HEK293 (cell line): ENCODE data around the gene CDC42SE2.
A peak's percentile ranks its signal among the peaks of the same experiment; 100 is the strongest.
"Not testable (repeated sequence)": the region's sequence is repeated elsewhere in the genome, so short reads cannot be mapped to it uniquely, and the experiment has no call there.

ENCODE experiments used
- CTCF ChIA-PET: fragments of 350-600 bp; formaldehyde crosslinking; extraction: SDS; loops from one replicate; lab custom pipeline; 2021; ENCODE audit warnings: antibody characterized with exemption; lab: Yijun Ruan, JAX
- POLR2A ChIA-PET: fragments of 300-600 bp; formaldehyde crosslinking; extraction: SDS; loops from one replicate; lab custom pipeline; 2020; ENCODE audit warnings: antibody characterized with exemption, inconsistent platforms; lab: Yijun Ruan, JAX
- H3K27ac ChIP-seq: fragments of 200-500 bp; sonication (Bioruptor generic); 2 replicates; pipeline ENCODE4 v1.5.1; 2014; ENCODE audit warnings: low read depth, low read length, control low read depth, inconsistent platforms; ENCODE audit errors: extremely low read depth
- H3K36me3 ChIP-seq, 2 experiments: fragments of 200-500 bp in 1 of 2; sonication (Bioruptor generic) in 1 of 2; 1 replicate in 1 of 2; 2 replicates in 1 of 2; pipeline ENCODE4 v1.5.1; 2014 to 2017; ENCODE audit warnings: inconsistent platforms in 2 of 2, low read length in 2 of 2; ENCODE audit not compliant: control insufficient read depth in 2 of 2, insufficient read depth in 1 of 2
- H3K4me1 ChIP-seq: fragments of 200-500 bp; sonication (Bioruptor generic); 2 replicates; pipeline ENCODE4 v1.5.1; 2014; ENCODE audit warnings: mild to moderate bottlenecking, low read length, inconsistent platforms; ENCODE audit not compliant: control insufficient read depth, insufficient read depth
- H3K4me3 ChIP-seq: 2 replicates; pipeline ENCODE4 v1.5.1; 2011; ENCODE audit warnings: low read depth, mild to moderate bottlenecking, control low read depth, low read length, moderate library complexity
- H3K9me3 ChIP-seq: fragments of 200-500 bp; sonication (Bioruptor generic); 2 replicates; pipeline ENCODE4 v1.5.1; 2014; ENCODE audit warnings: low read depth, low read length, inconsistent platforms; ENCODE audit not compliant: control insufficient read depth, insufficient read depth
- GLIS1 ChIP-seq: fragments of 450-650 bp; formaldehyde crosslinking; IDR thresholded peaks from 2 replicates; pipeline ENCODE4 v1.5.1; 2016; ENCODE audit warnings: missing biosample characterization, missing genetic modification characterization
- KLF10 ChIP-seq: fragments of 450-650 bp; IDR thresholded peaks from 2 replicates; pipeline ENCODE4 v1.5.1; 2018; ENCODE audit warnings: missing biosample characterization, mild to moderate bottlenecking, missing genetic modification characterization
- SP7 ChIP-seq: fragments of 450-650 bp; formaldehyde crosslinking; IDR thresholded peaks from 2 replicates; pipeline ENCODE4 v1.5.1; 2016; ENCODE audit warnings: missing biosample characterization, missing genetic modification characterization
- ZNF48 ChIP-seq: fragments of 450-650 bp; formaldehyde crosslinking; IDR thresholded peaks from 2 replicates; pipeline ENCODE4 v1.5.1; 2016; ENCODE audit warnings: missing biosample characterization, missing genetic modification characterization
- ZNF645 ChIP-seq: fragments of 450-650 bp; formaldehyde crosslinking; IDR thresholded peaks from 2 replicates; pipeline ENCODE4; 2016; ENCODE audit warnings: missing biosample characterization, missing genetic modification characterization
- ZNF660 ChIP-seq: fragments of 450-650 bp; IDR thresholded peaks from 2 replicates; pipeline ENCODE4 v1.5.1; 2018; ENCODE audit warnings: missing biosample characterization, mild to moderate bottlenecking, missing genetic modification characterization
- ZNF670 ChIP-seq: fragments of 450-650 bp; formaldehyde crosslinking; IDR thresholded peaks from 2 replicates; pipeline ENCODE4 v1.5.1; 2016; ENCODE audit warnings: missing biosample characterization, missing genetic modification characterization, low read depth
- TF ChIP-seq, protein P1 (sequence below): fragments of 450-650 bp; formaldehyde crosslinking; IDR thresholded peaks from 2 replicates; pipeline ENCODE4 v1.5.1; 2016; ENCODE audit warnings: missing biosample characterization, missing genetic modification characterization, low read depth
- TF ChIP-seq, protein P2 (sequence below): fragments of 450-650 bp; formaldehyde crosslinking; IDR thresholded peaks from 2 replicates; pipeline ENCODE4 v1.5.1; 2016; ENCODE audit warnings: missing biosample characterization, missing genetic modification characterization
- TF ChIP-seq, protein P3 (sequence below): fragments of 450-650 bp; formaldehyde crosslinking; IDR thresholded peaks from 2 replicates; pipeline ENCODE4 v1.5.1; 2016; ENCODE audit warnings: missing biosample characterization, missing genetic modification characterization

Gene CDC42SE2

GRCh38 chr5:131377785-131378325 is 114.0 kb downstream of the CDC42SE2 start (continued):
- TF ChIP-seq GLIS1 (tag by site-specific recombination) (no peak), ZNF670 (tag by site-specific recombination) (no peak)

DNA sequence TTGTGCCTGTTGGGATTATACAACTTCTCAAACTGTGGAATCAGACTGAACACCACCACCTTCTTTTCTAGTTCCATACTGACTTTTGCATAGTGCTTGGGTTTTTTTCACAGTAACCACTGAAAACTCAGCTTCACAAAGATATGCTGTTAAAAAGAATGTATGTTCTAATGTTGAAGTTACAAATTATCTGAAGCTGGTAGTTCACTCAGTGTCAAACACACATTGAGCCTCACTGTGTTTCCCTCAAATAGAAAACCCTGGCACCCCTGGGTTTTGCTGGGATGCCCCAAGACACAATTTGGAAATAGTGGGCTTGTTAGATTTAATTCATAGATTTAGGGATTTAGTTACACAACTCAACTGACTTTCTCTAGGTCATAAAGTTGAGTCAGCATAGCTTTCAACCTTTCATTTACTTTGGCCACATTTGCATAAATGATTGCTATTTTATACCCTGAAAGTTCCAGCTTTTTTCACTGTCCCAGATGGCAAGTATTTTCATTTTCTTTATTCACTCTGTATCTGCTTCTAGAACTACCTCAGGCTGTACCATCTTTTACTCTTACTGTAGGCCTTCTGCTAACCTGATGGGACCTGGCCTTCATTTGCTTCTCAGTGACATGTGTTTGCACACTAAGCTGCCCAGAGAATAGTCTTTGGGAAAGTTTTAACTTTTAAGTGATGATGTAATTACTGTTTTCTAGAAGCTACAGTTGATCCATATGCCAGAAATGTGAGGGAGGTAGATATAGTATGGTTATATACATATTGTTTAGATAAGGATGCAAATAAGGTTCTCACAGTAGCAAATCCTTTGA is 115.1 kb downstream of the CDC42SE2 start:
- TF ChIP-seq ZNF645 (tag by site-specific recombination), result no peak
- TF ChIP-seq, protein P1, sequence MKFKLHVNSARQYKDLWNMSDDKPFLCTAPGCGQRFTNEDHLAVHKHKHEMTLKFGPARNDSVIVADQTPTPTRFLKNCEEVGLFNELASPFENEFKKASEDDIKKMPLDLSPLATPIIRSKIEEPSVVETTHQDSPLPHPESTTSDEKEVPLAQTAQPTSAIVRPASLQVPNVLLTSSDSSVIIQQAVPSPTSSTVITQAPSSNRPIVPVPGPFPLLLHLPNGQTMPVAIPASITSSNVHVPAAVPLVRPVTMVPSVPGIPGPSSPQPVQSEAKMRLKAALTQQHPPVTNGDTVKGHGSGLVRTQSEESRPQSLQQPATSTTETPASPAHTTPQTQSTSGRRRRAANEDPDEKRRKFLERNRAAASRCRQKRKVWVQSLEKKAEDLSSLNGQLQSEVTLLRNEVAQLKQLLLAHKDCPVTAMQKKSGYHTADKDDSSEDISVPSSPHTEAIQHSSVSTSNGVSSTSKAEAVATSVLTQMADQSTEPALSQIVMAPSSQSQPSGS (tag by site-specific recombination), result peak; percentile 28; the same call in 1 of the 2 replicates
- POLR2A ChIA-PET, result no interaction called here
- no peak overlapping the region for H3K27ac ChIP-seq

DNA sequence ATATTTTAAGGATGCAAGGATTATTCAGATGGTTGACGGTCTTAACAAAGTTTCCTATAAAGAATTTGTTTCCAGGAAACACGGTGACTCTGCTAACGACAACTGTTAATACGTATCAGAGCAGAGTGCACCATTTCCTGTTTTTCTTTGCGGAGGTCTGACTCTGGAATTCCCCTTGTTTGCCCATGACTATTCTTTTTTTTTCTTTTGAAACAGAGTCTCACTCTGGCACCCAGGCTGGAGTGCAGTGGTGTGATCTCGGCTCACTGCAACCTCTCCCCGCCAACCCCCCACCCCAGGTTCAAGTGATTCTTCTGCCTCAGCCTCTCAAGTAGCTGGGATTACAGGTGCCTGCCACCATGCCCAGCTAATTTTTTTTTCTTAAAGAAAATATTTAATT is 115.9 kb downstream of the CDC42SE2 start:
- ChIA-PET CTCF (no interaction called here), POLR2A (no interaction called here)
- Histone ChIP-seq H3K36me3 (no peaks in the 10 kb centered on the region), H3K4me1 (peaks cover 3% of the 10 kb centered on the region; the same call in 1 of the 2 replicates), H3K4me3 (no peak overlapping the region), H3K9me3 (no peaks in the 10 kb centered on the region), H3K27ac (no peak overlapping the region)
- TF ChIP-seq, protein P2, sequence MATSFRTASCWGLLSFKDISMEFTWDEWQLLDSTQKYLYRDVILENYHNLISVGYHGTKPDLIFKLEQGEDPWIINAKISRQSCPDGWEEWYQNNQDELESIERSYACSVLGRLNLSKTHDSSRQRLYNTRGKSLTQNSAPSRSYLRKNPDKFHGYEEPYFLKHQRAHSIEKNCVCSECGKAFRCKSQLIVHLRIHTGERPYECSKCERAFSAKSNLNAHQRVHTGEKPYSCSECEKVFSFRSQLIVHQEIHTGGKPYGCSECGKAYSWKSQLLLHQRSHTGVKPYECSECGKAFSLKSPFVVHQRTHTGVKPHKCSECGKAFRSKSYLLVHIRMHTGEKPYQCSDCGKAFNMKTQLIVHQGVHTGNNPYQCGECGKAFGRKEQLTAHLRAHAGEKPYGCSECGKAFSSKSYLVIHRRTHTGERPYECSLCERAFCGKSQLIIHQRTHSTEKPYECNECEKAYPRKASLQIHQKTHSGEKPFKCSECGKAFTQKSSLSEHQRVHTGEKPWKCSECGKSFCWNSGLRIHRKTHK, result no peak
- TF ChIP-seq SP7 (no peak), KLF10 (tag by site-specific recombination) (no peak), ZNF48 (tag by site-specific recombination) (no peak)
- TF ChIP-seq, protein P3, sequence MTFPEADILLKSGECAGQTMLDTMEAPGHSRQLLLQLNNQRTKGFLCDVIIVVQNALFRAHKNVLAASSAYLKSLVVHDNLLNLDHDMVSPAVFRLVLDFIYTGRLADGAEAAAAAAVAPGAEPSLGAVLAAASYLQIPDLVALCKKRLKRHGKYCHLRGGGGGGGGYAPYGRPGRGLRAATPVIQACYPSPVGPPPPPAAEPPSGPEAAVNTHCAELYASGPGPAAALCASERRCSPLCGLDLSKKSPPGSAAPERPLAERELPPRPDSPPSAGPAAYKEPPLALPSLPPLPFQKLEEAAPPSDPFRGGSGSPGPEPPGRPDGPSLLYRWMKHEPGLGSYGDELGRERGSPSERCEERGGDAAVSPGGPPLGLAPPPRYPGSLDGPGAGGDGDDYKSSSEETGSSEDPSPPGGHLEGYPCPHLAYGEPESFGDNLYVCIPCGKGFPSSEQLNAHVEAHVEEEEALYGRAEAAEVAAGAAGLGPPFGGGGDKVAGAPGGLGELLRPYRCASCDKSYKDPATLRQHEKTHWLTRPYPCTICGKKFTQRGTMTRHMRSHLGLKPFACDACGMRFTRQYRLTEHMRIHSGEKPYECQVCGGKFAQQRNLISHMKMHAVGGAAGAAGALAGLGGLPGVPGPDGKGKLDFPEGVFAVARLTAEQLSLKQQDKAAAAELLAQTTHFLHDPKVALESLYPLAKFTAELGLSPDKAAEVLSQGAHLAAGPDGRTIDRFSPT (tag by site-specific recombination), result no peak
- TF ChIP-seq, all 188 proteins: peak for 0

More for the DNA sequence above, 115.1 kb downstream of the CDC42SE2 start:
- no peaks in the 10 kb centered on the region for H3K9me3 ChIP-seq
- no peak overlapping the region for H3K4me3 ChIP-seq
- no peaks in the 10 kb centered on the region for H3K36me3 ChIP-seq
- H3K4me1 ChIP-seq, result peaks cover 3% of the 10 kb centered on the region; the same call in 1 of the 2 replicates
- CTCF ChIA-PET, result interaction anchor here (0.6 kb wide), 1 partner anchor 1274 kb away, joined by 3 read pairs; no protein-coding TSS in a partner anchor

GRCh38 chr5:131380238-131380637 is 116.4 kb downstream of the CDC42SE2 start:
- H3K36me3 ChIP-seq, H3K4me3 ChIP-seq, H3K9me3 ChIP-seq, CTCF ChIA-PET, POLR2A ChIA-PET, H3K4me1 ChIP-seq, H3K27ac ChIP-seq: not testable (repeated sequence)
- peak; percentile 63; the same call in 1 of the 2 replicates for TF ChIP-seq ZNF660 (tag by site-specific recombination)
